Measurements from ENCODE around the gene MTFP1. TPM values are rescaled to one million over a fixed set of nuclear protein-coding genes. Genes with fewer than 3 reads are reported as not detected.
A peak's percentile ranks its signal among the peaks of the same experiment; 100 is the strongest.

MTFP1 gene
- total and polyA plus RNA-seq, 9 of the 15 experiments (the other 6 are each of a cell fraction or from before 2014, with no cell fraction given), result 10.7 to 52.0 (median 30.1) TPM

GRCh38 chr22:30423959-30424533, 1.5 kb upstream of the MTFP1 start (continued):
- TF ChIP-seq POLR2AphosphoS5 (IDR thresholded peaks at IDR 0.05; ENCODE audit: control insufficient read depth, insufficient read depth, low read depth, low read length) (peak; percentile 42; the same call in 1 of the 2 replicates), ZNF280A (IDR thresholded peaks at IDR 0.05; ENCODE audit: low read depth, partially characterized antibody) (no peak), IRF9 (tag; IDR thresholded peaks at IDR 0.05) (no peak), ZNF764 (CRISPR knock-in tag; IDR thresholded peaks at IDR 0.05; ENCODE audit: low read depth) (no peak), GABPB2 (CRISPR knock-in tag; conservative IDR thresholded peaks at IDR 0.05) (no peak), RAD51 (IDR thresholded peaks at IDR 0.05; ENCODE audit: borderline replicate concordance, low read depth) (peak; percentile 96), MECOM (CRISPR knock-in tag; IDR thresholded peaks at IDR 0.05) (no peak), ZNF274 (IDR thresholded peaks at IDR 0.05; ENCODE audit: borderline replicate concordance, low read depth, low read length) (no peak), TCF15 (CRISPR knock-in tag; IDR thresholded peaks at IDR 0.05) (no peak), NEUROD1 (IDR thresholded peaks at IDR 0.05; ENCODE audit: borderline replicate concordance, low read depth, low read length, partially characterized antibody) (peak; percentile 11), ZBTB2 (IDR thresholded peaks at IDR 0.05) (peak; percentile 96), PATZ1 (CRISPR knock-in tag; IDR thresholded peaks at IDR 0.05; ENCODE audit: borderline replicate concordance) (no peak), SNAPC5 (CRISPR knock-in tag; IDR thresholded peaks at IDR 0.05) (no peak), UBTF (IDR thresholded peaks at IDR 0.05; ENCODE audit: borderline replicate concordance in 1 of 2, low read depth in 2 of 2, low read length in 2 of 2) (peak; percentile 66 to 78; a peak in 3 of 4 replicates), L3MBTL2 (IDR thresholded peaks at IDR 0.05) (peak; percentile 82), EP300 (IDR thresholded peaks at IDR 0.05; ENCODE audit: low read length) (no peak), BRD4 (IDR thresholded peaks at IDR 0.05) (no peak)
